Measurements from ENCODE around the gene PJA1.

Gene PJA1

DNA sequence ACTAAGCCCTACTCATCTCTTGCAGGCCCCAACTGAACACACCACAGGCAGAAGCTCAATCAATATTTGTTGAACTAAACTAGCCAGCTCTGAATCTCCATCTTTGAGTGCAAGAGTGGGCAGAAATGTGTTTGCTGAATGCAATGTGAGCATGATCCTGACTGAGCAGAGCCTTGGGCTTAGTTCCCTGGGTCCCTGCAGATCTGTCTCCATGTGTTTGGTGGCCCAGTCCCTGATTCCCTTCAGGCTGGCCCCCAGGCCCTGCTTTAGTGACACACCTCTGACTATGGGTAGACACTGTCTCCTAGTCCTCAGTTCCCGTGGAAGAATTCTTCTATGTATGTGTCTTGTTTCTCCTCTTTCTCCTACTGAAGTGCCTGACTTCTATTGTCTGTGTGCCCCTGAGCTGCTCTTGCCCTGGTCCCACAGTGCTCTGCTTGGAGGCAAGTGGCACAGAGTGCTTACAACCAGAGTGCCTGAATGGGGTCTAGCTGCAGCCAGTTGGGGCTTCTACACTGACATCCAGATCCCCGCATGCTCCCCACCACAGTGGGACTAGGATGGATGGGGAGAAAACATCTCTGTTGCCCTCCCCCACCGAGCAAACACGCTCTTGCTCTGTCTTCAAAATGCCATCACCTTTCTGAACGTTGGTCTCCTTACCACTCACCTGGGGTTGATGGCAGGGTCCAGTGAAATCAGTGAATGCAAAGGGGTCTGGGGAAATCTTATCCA lies 9.3 kb downstream of the PJA1 start:
- H3K4me2 ChIP-seq = no peak overlapping the region

GRCh38 chrX:69154051-69154450 lies 11.2 kb downstream of the PJA1 start:
- H3K79me2 ChIP-seq (ENCODE audit: insufficient read depth, low read depth) = no peaks in the 10 kb centered on the region
- no peak for TF ChIP-seq CTCF (conservative IDR thresholded peaks at IDR 0.05; ENCODE audit: low read depth, low read length)
- no peak overlapping the region for H3K9ac ChIP-seq
- no peaks in the 10 kb centered on the region for H3K27me3 ChIP-seq (ENCODE audit: insufficient read depth, low read depth)
- no peak overlapping the region for H3K4me3 ChIP-seq (IDR thresholded peaks at IDR 0.05; ENCODE audit: insufficient read depth, low read depth, low read length)
- H3K27ac ChIP-seq = no peak overlapping the region
- H3K36me3 ChIP-seq (ENCODE audit: insufficient read depth) = no peaks in the 10 kb centered on the region
- H3K4me1 ChIP-seq (ENCODE audit: low read depth, poor library complexity, severe bottlenecking) = no peaks in the 10 kb centered on the region
- no peaks in the 10 kb centered on the region for H4K20me1 ChIP-seq (ENCODE audit: insufficient read depth)
- H2AFZ ChIP-seq (ENCODE audit: low read depth) = no peak overlapping the region
- no peak overlapping the region for H3K4me2 ChIP-seq

More for the DNA sequence above, 9.3 kb downstream of the PJA1 start:
- TF ChIP-seq CTCF (conservative IDR thresholded peaks at IDR 0.05; ENCODE audit: low read depth, low read length) = no peak
- Histone ChIP-seq H3K79me2 (ENCODE audit: insufficient read depth, low read depth) (no peaks in the 10 kb centered on the region), H4K20me1 (ENCODE audit: insufficient read depth) (no peaks in the 10 kb centered on the region), H3K9ac (no peak overlapping the region), H3K27ac (no peak overlapping the region), H3K36me3 (ENCODE audit: insufficient read depth) (no peaks in the 10 kb centered on the region), H3K4me1 (ENCODE audit: low read depth, poor library complexity, severe bottlenecking) (no peaks in the 10 kb centered on the region), H2AFZ (ENCODE audit: low read depth) (no peak overlapping the region), H3K27me3 (ENCODE audit: insufficient read depth, low read depth) (no peaks in the 10 kb centered on the region), H3K4me3 (IDR thresholded peaks at IDR 0.05; ENCODE audit: insufficient read depth, low read depth, low read length) (no peak overlapping the region)

DNA sequence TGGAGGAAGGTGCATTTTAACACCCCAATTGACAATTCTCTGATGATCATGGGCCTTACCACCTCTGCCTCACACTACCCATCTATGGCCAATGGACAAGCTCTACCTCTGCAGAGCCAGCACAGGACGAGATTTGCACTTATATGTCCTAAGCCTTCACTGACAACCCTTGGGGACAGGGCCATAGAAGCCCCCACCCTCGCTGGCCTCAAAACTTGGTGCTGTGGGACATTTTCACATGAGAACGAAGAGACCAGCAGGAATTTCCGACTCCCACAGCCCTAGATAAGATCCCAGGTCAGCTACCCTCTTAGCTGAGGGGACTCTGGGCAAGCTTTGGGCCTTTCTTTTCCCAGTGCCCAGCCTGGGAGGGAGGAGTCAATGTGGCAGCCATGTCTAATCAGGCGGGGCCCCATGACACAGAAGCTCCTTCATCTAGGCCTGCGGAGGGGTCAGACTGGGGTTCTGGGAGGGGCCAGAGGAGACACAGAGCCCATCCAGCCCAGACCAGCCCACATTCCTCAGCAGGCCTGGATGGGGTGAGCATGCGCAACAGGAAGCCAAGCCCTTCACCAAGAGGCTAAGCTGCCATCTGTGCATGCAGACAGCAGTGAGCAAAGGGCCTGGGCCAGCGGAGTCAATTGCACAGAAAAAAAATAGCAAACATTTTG lies 12.1 kb downstream of the PJA1 start:
- no peak overlapping the region for H3K4me2 ChIP-seq
- no peaks in the 10 kb centered on the region for H4K20me1 ChIP-seq (ENCODE audit: insufficient read depth)
- H3K27me3 ChIP-seq (ENCODE audit: insufficient read depth, low read depth) = no peaks in the 10 kb centered on the region
- TF ChIP-seq CTCF (conservative IDR thresholded peaks at IDR 0.05; ENCODE audit: low read depth, low read length) = no peak
- no peak overlapping the region for H3K4me3 ChIP-seq (IDR thresholded peaks at IDR 0.05; ENCODE audit: insufficient read depth, low read depth, low read length)
- H3K27ac ChIP-seq = no peak overlapping the region
- H3K9ac ChIP-seq = no peak overlapping the region
- H3K4me1 ChIP-seq (ENCODE audit: low read depth, poor library complexity, severe bottlenecking) = no peaks in the 10 kb centered on the region
- H3K36me3 ChIP-seq (ENCODE audit: insufficient read depth) = no peaks in the 10 kb centered on the region
- H3K79me2 ChIP-seq (ENCODE audit: insufficient read depth, low read depth) = no peaks in the 10 kb centered on the region
- no peak overlapping the region for H2AFZ ChIP-seq (ENCODE audit: low read depth)

DNA sequence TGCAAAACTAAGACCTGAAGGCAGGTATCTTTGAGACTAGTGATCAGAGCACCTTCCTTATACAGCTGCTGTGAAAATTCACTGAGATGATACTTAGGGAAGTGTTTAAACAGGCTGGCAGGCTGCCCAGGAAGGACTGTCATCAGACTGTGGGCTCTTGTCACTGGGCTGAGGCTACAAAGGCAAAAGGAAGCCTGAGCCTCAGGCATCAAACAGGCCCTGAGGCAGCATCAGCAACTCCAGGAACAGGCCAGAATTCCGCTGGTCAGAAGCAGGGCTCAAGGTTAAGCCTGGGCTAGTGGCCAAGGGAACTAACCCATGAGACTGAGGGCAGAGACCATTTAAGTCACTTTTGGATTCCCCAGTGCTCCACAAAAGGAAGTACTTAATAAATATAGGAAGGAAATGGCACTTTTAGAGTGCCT lies 12.8 kb downstream of the PJA1 start:
- no peaks in the 10 kb centered on the region for H3K4me1 ChIP-seq (ENCODE audit: low read depth, poor library complexity, severe bottlenecking)
- no peaks in the 10 kb centered on the region for H3K27me3 ChIP-seq (ENCODE audit: insufficient read depth, low read depth)
- no peaks in the 10 kb centered on the region for H3K36me3 ChIP-seq (ENCODE audit: insufficient read depth)
- no peak for TF ChIP-seq CTCF (conservative IDR thresholded peaks at IDR 0.05; ENCODE audit: low read depth, low read length)
- H3K4me2 ChIP-seq = no peak overlapping the region
- no peak overlapping the region for H3K4me3 ChIP-seq (IDR thresholded peaks at IDR 0.05; ENCODE audit: insufficient read depth, low read depth, low read length)
- H3K27ac ChIP-seq = no peak overlapping the region
- no peaks in the 10 kb centered on the region for H3K79me2 ChIP-seq (ENCODE audit: insufficient read depth, low read depth)
- H4K20me1 ChIP-seq (ENCODE audit: insufficient read depth) = no peaks in the 10 kb centered on the region
- no peak overlapping the region for H3K9ac ChIP-seq
- H2AFZ ChIP-seq (ENCODE audit: low read depth) = no peak overlapping the region
